Hematopoietic multipotent progenitor cell treated with erythropoietin and hydrocortisone succinate and interleukin-3 and kit ligand, for 15 days (in vitro differentiated cells): ENCODE measurements around the gene CA12.

Experiments used
- DNase-seq: peaks from one replicate; pipeline ENCODE4 v3.0.0-alpha.2; 2015; ENCODE audit warnings: low spot score

CA12 gene

GRCh38 chr15:63401714-63402497 is 20.3 kb upstream of the CA12 start:
- no peak for DNase-seq

- no peak for DNase-seq
Measured at GRCh38 chr15:63401078-63401477, 19.4 kb upstream of the CA12 start.

GRCh38 chr15:63398456-63398855 is 16.8 kb upstream of the CA12 start:
- DNase-seq: no peak

DNA sequence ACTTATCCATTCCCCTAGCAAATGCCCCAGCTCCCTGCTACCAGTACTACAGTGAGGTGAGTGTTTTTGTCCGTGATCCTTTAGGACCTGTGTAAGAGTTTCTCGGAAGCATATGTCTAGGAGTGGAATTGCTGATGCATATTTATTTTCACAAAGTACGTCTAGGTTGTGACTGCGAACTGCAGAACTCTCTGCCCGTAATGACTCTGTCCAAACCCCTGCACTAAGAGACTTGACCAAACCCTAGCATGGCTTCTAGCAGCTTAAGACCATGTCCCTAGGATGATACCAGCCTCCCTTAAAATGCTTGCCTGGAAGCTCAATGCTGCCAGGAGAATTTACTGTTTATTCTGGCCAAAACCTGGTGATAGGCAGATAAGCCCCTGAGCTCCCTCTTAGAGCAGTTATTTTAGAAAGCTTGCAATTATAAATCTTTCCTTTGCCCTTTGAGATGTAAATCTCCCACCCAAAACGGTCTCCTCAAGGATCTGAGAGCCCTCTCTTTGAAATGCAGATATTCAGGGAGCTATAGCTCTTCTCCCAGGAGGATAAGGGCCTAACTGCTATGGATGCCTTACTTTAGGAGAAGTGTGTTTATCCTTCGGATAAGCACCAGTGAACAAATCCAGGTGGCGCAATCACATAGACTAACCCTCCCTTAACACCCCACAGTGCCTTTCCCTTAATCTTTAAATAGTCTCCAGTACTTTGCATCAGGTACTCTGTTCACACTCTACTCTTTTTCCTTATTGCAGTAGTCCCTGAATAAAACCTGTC is 14.7 kb upstream of the CA12 start:
- DNase-seq: no peak

- DNase-seq: no peak
Measured at GRCh38 chr15:63395730-63396151, 14.1 kb upstream of the CA12 start.

DNA sequence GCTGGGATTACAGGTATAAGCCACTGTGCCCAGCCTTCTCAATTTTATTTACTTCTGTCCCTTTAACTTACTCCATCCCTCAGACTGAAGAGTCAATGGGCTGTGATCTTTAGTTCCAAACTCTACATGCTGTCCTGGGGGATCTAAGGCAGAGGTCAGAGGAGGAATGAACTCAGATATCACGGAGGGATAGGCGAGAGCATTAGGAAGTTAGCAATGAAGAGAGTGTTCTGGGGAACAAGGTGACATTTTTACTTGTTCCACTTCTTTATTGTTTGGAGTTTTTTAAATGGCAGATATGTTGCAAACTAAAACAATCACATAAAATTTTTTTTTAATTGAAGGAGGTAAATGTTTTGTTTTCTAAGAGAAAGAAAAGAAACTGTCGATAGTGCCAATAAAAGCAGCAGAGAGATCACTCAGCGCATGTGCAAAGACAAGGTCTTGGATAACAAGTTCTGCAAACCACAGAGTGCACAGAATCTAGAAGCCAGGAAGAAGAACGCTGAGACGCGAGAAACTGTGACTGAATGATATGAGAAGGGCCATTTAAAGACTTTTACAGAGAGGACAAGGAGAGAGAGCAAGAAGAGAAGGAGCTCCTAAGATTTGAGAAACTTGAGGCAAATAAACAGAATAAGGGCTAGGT is 10.8 kb upstream of the CA12 start:
- no peak for DNase-seq

GRCh38 chr15:63391669-63392360 is 10.2 kb upstream of the CA12 start:
- no peak for DNase-seq

DNA sequence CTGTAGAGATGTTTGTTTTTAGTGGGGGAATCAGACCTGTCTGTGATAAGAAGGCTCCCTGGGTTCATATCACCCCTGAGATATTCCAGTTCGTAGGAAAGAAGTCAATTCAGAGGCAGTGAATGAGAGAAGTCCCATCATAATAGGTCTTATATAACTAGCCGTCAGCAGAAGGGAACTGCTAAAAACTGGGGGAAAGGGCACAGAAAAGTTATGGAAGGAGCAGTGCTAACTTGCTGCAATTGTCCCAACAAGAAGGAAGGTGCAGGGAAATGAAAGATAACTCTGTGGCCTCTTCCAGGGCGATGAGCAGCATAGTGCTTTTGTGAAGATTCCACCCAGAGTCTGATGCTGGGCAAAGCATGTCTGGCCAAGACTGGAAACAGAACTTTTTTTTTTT is 9.0 kb upstream of the CA12 start:
- DNase-seq: no peak

DNA sequence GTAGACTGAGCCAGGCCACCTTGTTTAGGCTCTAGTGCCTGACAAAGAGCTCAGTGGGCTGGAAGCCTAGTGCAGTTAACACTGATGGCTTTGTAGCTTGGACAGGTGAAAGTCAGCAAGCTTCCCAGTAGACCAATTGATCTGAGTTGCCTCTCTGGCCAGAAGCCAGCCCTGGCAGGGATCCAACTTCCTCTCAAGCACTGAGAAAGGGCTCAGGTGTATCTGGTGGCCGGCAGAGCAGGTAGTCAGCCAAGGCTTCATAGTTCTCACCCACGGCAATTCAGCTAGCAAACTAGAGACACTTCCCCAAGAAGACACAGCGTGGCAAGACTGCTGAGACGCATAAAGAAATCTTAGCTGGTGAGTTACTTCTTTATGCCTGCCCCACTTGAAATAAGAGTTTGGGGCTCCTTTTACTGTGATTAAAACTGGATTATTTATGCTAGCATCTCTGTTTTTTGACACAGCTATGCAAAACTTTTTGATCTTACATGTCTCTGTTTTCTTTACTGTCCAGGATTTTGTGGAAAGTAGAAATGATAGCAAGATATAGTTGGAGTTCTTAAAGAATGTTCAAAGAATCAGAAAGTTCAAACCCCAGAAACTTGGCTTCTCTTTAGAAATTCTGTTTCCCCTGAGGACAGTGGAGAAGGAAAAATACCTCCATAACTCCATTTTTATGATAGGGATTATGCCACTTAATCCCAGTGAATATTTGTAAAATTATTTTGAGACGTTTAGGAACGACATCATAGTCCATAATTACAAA is 8.4 kb upstream of the CA12 start:
- peak; percentile 14 for DNase-seq

DNA sequence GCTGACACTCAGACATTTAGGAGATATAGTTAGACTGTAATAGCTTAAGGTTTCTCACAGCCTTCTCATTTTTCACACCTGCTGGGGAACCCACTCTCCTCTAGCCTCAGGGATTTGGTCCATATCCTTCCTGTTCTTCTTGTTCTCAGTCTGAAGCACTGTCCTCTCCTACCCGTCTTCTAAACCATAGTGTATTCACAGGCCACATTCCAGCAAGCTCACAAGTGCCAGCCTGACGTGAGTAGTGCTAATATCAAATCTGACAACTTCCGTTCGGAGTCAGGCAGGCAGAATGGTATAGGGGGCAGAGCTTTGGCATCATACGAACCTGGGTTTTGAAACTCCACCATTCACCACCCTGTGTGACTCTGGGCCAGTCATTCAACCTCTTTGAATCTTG is 6.9 kb upstream of the CA12 start:
- DNase-seq: no peak

GRCh38 chr15:63387748-63388493 is 6.3 kb upstream of the CA12 start:
- no peak for DNase-seq

DNA sequence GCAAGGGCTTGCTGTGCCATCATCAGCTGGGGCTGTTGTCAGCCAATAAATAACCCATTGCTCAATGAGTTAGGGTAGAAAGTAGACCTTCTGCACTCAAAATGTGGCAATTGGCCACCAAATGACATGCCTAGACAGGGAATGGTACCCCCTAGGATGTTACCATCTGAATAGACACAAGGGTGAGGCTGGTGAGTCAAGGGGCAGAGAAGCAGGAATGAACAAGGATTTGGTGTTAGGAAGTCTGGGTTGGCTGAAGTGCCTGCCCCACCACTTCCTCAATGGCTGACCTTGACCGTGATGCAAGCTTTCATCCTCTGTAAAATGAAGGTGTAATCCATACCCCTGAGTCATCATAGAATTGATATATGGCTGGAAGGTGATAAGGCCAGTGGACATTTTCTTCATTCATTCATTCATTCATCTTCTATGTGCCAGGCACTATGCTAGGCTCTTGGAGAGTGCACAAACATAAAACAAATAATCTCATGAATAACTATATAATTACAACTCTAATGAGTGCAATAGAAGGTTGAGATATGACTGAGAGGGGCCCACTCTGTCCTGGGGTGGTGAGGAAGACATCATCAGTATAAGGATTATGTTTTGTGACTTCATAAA is 4.4 kb upstream of the CA12 start:
- no peak for DNase-seq

DNA sequence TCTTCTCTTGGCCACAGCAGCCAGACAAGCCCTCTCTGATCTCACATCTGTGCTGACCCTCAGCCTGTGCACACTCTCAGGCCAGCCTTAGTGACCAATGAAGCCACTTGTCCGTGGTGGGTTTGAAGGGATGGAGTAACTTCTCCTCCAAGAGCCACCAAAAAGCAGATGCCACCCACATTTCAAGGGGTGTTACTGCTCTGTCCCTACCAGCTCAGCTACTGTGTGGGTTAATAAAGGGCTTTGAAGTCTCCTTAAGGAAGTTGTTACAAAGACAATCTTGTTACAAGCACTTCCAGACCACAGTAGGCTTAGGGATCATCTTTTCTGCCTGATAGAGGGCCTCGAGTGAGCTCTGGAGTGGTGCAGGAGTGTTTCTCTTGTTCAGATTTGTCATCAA is 3.3 kb upstream of the CA12 start:
- DNase-seq: no peak

DNA sequence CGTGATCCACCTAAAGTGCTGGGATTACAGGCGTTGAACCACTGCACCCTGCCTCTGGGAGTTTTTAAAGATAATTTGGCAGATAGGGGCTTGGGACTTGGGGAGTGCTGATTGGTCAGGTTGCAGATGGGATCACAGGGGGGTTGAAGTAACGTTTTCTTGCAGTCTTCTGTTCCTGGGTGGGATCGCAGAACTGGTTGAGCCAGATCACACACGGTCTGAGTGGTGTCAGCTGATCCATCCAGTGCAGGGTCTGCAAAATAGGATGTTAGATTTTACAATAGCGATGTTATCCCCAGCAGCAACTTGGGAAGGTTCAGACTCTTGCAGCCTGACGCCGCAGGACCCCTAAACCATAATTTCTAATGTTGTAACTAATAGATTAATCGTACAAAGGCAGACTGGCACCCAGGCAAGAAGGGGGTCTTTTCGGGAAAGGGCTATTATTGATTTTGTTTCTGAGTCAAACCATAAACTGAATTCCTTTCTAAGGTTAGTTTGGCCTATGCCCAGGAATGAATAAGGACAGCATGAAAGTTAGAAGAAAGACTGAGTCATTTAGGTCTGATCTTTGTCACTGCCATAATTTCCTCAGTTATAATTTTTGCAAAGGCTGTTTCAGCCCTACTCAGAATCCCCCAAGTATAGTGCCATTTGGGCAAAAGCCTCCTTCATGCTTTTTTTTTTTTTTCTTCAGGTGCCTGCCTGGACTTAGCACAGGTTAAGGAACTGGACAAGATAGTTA is 1.5 kb upstream of the CA12 start:
- no peak for DNase-seq

GRCh38 chr15:63380808-63381282 is 801 bp downstream of the CA12 start:
- DNase-seq: no peak

DNA sequence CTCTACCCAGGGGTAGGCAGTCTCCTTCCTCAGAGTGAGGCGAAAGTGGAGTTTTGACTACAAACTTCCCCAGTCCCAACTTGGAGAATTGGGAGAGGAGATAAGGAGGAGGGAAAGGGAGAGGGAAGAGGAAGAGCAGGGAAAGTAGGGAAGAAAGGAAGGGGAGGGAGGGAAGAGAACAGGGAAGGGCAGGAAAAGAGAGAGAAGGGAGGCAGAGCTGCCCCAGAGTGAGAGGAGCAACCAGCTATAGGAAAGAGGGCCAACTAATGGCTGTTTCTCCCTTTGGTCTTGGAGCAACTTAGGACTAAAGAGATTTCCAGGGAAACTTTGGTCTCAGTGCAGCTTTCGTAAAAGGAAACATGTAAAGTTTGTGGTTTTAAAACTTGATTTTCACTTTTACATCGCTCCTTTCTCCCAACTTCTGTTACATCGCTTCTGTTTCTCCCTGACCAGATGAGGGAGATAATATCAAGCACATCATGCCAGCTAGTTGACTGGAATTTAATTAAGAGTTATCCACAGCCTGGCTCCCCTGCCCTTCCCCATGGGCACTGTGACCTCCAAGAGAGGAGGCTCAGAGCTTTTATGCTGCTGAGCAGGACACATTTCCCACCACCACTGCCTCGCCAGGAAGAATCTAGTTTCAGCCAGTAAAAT is 1.4 kb downstream of the CA12 start:
- DNase-seq: no peak

- no peak for DNase-seq
Measured at GRCh38 chr15:63379492-63380150, 2.0 kb downstream of the CA12 start.

DNA sequence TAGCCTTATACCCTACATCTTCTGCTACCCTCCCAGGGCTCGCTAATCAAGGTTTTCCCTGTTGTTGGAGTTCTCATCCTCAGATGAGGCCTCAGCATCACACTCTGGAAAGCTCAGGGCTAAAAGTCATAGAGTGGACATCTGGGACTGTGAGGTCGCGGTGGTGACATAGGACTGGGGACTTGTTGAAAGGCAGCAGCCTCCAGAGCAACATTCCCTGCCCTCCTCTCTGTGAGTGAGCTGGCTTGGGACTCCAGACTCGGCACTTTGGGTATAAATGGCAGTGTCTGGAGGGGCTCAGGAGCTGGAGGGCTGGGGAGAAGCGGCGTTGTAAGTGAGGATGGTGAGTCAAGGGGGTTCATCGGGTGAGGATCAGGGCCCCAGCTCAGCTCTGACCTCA is 2.7 kb downstream of the CA12 start:
- no peak for DNase-seq
